ENCODE data around the gene HDAC6. TPM values are rescaled to one million over a fixed set of nuclear protein-coding genes. Genes with fewer than 3 reads are reported as not detected.
A peak's percentile ranks its signal among the peaks of the same experiment; 100 is the strongest.

HDAC6 gene
- polyA plus RNA-seq (2013): 92.3 and 95.1 TPM in 2 replicates

- WGBS (ENCODE audit: extremely low coverage, insufficient coverage, insufficient read length): no CpG with 5 or more reads among the region's 89 CpGs
- Histone ChIP-seq H3K79me1 (ENCODE audit: low read length) (peaks cover 10% of the 10 kb centered on the region), H2AK5ac (ENCODE audit: low read length) (peak within 1 kb of the TSS; percentile 79), H3K14ac (ENCODE audit: low read length) (peak within 1 kb of the TSS; percentile 93), H3K4me1 (ENCODE audit: control insufficient read depth in 1 of 2, insufficient read depth in 2 of 2, low read length in 2 of 2) (peaks cover 5 to 8% of the 10 kb centered on the region in 2 experiments), H3K9me3 (ENCODE audit: insufficient read depth, low read depth, low read length) (no peaks in the 10 kb centered on the region), H3K9ac (ENCODE audit: low read length) (peak within 1 kb of the TSS; percentile 97), H2BK5ac (ENCODE audit: low read depth, low read length, poor library complexity) (peak within 1 kb of the TSS; percentile 99), H3K79me2 (ENCODE audit: control insufficient read depth, insufficient read depth, low read length, poor library complexity) (peaks cover 4% of the 10 kb centered on the region), H4K91ac (ENCODE audit: low read depth, low read length) (peak within 1 kb of the TSS; percentile 98), H4K8ac (ENCODE audit: low read depth, low read length) (peak within 1 kb of the TSS; percentile 99), H3K23ac (ENCODE audit: low read length) (no peak within 1 kb of the TSS), H3K27me3 (ENCODE audit: insufficient read depth, low read length) (no peaks in the 10 kb centered on the region), H3K36me3 (ENCODE audit: control insufficient read depth in 1 of 2, insufficient read depth in 2 of 2, low read length in 2 of 2) (peaks cover 16 to 17% of the 10 kb centered on the region in 2 experiments), H3K27ac (ENCODE audit: low read depth, low read length) (peak within 1 kb of the TSS; percentile 97), H2AFZ (ENCODE audit: insufficient read depth, low read length, poor library complexity) (peak within 1 kb of the TSS; percentile 63), H3K18ac (ENCODE audit: low read length) (peak within 1 kb of the TSS; percentile 94), H2BK120ac (ENCODE audit: insufficient read depth, low read length, poor library complexity) (peak within 1 kb of the TSS; percentile 81), H4K12ac (ENCODE audit: low read depth, low read length) (peak within 1 kb of the TSS; percentile 98), H2BK12ac (ENCODE audit: low read length) (no peak within 1 kb of the TSS), H3K4me3 (ENCODE audit: low read depth, low read length) (peak within 1 kb of the TSS; percentile 88), H3K4ac (ENCODE audit: low read depth, low read length) (peak within 1 kb of the TSS; percentile 93), H3K4me2 (ENCODE audit: low read length) (peak within 1 kb of the TSS; percentile 83)
- DNase-seq: peak; percentile 97 to 98
Observed at GRCh38 chrX:48801280-48802088, at the start of gene HDAC6. HDAC6 (plus strand) TSS chrX:48802067; CDS start chrX:48802693, 626 bp downstream.

GRCh38 chrX:48752498-48752897 lies 49.4 kb upstream of the HDAC6 start:
- Histone ChIP-seq H3K14ac (ENCODE audit: low read length) (no peak overlapping the region), H3K4me2 (ENCODE audit: low read length) (no peak overlapping the region), H2BK5ac (ENCODE audit: low read depth, low read length, poor library complexity) (no peak overlapping the region), H2BK12ac (ENCODE audit: low read length) (no peak overlapping the region), H3K4ac (ENCODE audit: low read depth, low read length) (no peak overlapping the region), H3K9me3 (ENCODE audit: insufficient read depth, low read depth, low read length) (no peaks in the 10 kb centered on the region), H3K9ac (ENCODE audit: low read length) (no peak overlapping the region), H2BK120ac (ENCODE audit: insufficient read depth, low read length, poor library complexity) (no peak overlapping the region), H3K4me1 (ENCODE audit: control insufficient read depth in 1 of 2, insufficient read depth in 2 of 2, low read length in 2 of 2) (peaks cover 15 to 20% of the 10 kb centered on the region in 2 experiments), H3K27me3 (ENCODE audit: insufficient read depth, low read length) (no peaks in the 10 kb centered on the region), H3K18ac (ENCODE audit: low read length) (no peak overlapping the region), H3K36me3 (ENCODE audit: control insufficient read depth in 1 of 2, insufficient read depth in 2 of 2, low read length in 2 of 2) (no peaks in the 10 kb centered on the region), H2AK5ac (ENCODE audit: low read length) (no peak overlapping the region), H4K8ac (ENCODE audit: low read depth, low read length) (no peak overlapping the region), H3K79me1 (ENCODE audit: low read length) (peaks cover 3% of the 10 kb centered on the region), H3K27ac (ENCODE audit: low read depth, low read length) (no peak overlapping the region), H3K4me3 (ENCODE audit: low read depth, low read length) (no peak overlapping the region), H3K23ac (ENCODE audit: low read length) (no peak overlapping the region), H3K79me2 (ENCODE audit: control insufficient read depth, insufficient read depth, low read length, poor library complexity) (no peaks in the 10 kb centered on the region), H4K12ac (ENCODE audit: low read depth, low read length) (no peak overlapping the region), H4K91ac (ENCODE audit: low read depth, low read length) (no peak overlapping the region), H2AFZ (ENCODE audit: insufficient read depth, low read length, poor library complexity) (no peak overlapping the region)
- peak; percentile 62 to 83 for DNase-seq
- no CpG with 5 or more reads among the region's 7 CpGs for WGBS (ENCODE audit: extremely low coverage, insufficient coverage, insufficient read length)

GRCh38 chrX:48753708-48754228 lies 48.1 kb upstream of the HDAC6 start:
- peak overlapping the region; percentile 4 for H4K91ac ChIP-seq (ENCODE audit: low read depth, low read length)
- no peak overlapping the region for H3K23ac ChIP-seq (ENCODE audit: low read length)
- H2BK120ac ChIP-seq (ENCODE audit: insufficient read depth, low read length, poor library complexity): peak overlapping the region; percentile 54
- no peak overlapping the region for H2AK5ac ChIP-seq (ENCODE audit: low read length)
- no peak overlapping the region for H2BK5ac ChIP-seq (ENCODE audit: low read depth, low read length, poor library complexity)
- H3K27ac ChIP-seq (ENCODE audit: low read depth, low read length): no peak overlapping the region
- no peak overlapping the region for H3K9ac ChIP-seq (ENCODE audit: low read length)
- no peak overlapping the region for H3K4me3 ChIP-seq (ENCODE audit: low read depth, low read length)
- H3K4me2 ChIP-seq (ENCODE audit: low read length): no peak overlapping the region
- H4K12ac ChIP-seq (ENCODE audit: low read depth, low read length): no peak overlapping the region
- H2BK12ac ChIP-seq (ENCODE audit: low read length): no peak overlapping the region
- H3K79me1 ChIP-seq (ENCODE audit: low read length): peaks cover 3% of the 10 kb centered on the region
- no peak overlapping the region for H3K18ac ChIP-seq (ENCODE audit: low read length)
- H3K36me3 ChIP-seq (ENCODE audit: control insufficient read depth in 1 of 2, insufficient read depth in 2 of 2, low read length in 2 of 2): no peaks in the 10 kb centered on the region
- no peaks in the 10 kb centered on the region for H3K79me2 ChIP-seq (ENCODE audit: control insufficient read depth, insufficient read depth, low read length, poor library complexity)
- no peak overlapping the region for H3K4ac ChIP-seq (ENCODE audit: low read depth, low read length)
- no peak overlapping the region for H2AFZ ChIP-seq (ENCODE audit: insufficient read depth, low read length, poor library complexity)
- peak; percentile 33 to 60 for DNase-seq
- peaks cover 15 to 20% of the 10 kb centered on the region in 2 experiments for H3K4me1 ChIP-seq (ENCODE audit: control insufficient read depth in 1 of 2, insufficient read depth in 2 of 2, low read length in 2 of 2)
- no peaks in the 10 kb centered on the region for H3K27me3 ChIP-seq (ENCODE audit: insufficient read depth, low read length)
- WGBS (ENCODE audit: extremely low coverage, insufficient coverage, insufficient read length): no CpG with 5 or more reads among the region's 8 CpGs
- no peak overlapping the region for H3K14ac ChIP-seq (ENCODE audit: low read length)
- H4K8ac ChIP-seq (ENCODE audit: low read depth, low read length): peak overlapping the region; percentile 18
- no peaks in the 10 kb centered on the region for H3K9me3 ChIP-seq (ENCODE audit: insufficient read depth, low read depth, low read length)

GRCh38 chrX:48754238-48754637 lies 47.6 kb upstream of the HDAC6 start:
- no peak overlapping the region for H2BK12ac ChIP-seq (ENCODE audit: low read length)
- H3K4me3 ChIP-seq (ENCODE audit: low read depth, low read length): no peak overlapping the region
- H2BK120ac ChIP-seq (ENCODE audit: insufficient read depth, low read length, poor library complexity): peak overlapping the region; percentile 54
- no peak overlapping the region for H2AK5ac ChIP-seq (ENCODE audit: low read length)
- no CpG with 5 or more reads among the region's 8 CpGs for WGBS (ENCODE audit: extremely low coverage, insufficient coverage, insufficient read length)
- H3K4me2 ChIP-seq (ENCODE audit: low read length): no peak overlapping the region
- H3K79me1 ChIP-seq (ENCODE audit: low read length): peaks cover 3% of the 10 kb centered on the region
- no peaks in the 10 kb centered on the region for H3K36me3 ChIP-seq (ENCODE audit: control insufficient read depth in 1 of 2, insufficient read depth in 2 of 2, low read length in 2 of 2)
- no peak overlapping the region for H4K12ac ChIP-seq (ENCODE audit: low read depth, low read length)
- H3K79me2 ChIP-seq (ENCODE audit: control insufficient read depth, insufficient read depth, low read length, poor library complexity): no peaks in the 10 kb centered on the region
- peaks cover 15 to 20% of the 10 kb centered on the region in 2 experiments for H3K4me1 ChIP-seq (ENCODE audit: control insufficient read depth in 1 of 2, insufficient read depth in 2 of 2, low read length in 2 of 2)
- peak overlapping the region; percentile 18 for H4K8ac ChIP-seq (ENCODE audit: low read depth, low read length)
- H2AFZ ChIP-seq (ENCODE audit: insufficient read depth, low read length, poor library complexity): no peak overlapping the region
- no peak overlapping the region for H3K14ac ChIP-seq (ENCODE audit: low read length)
- no peaks in the 10 kb centered on the region for H3K9me3 ChIP-seq (ENCODE audit: insufficient read depth, low read depth, low read length)
- peak; percentile 16 to 45 for DNase-seq
- no peak overlapping the region for H2BK5ac ChIP-seq (ENCODE audit: low read depth, low read length, poor library complexity)
- no peak overlapping the region for H3K9ac ChIP-seq (ENCODE audit: low read length)
- no peak overlapping the region for H3K4ac ChIP-seq (ENCODE audit: low read depth, low read length)
- no peaks in the 10 kb centered on the region for H3K27me3 ChIP-seq (ENCODE audit: insufficient read depth, low read length)
- peak overlapping the region; percentile 4 for H4K91ac ChIP-seq (ENCODE audit: low read depth, low read length)
- no peak overlapping the region for H3K18ac ChIP-seq (ENCODE audit: low read length)
- no peak overlapping the region for H3K27ac ChIP-seq (ENCODE audit: low read depth, low read length)
- no peak overlapping the region for H3K23ac ChIP-seq (ENCODE audit: low read length)
